Measurements from ENCODE around the gene SPOPL.
"Not testable (repeated sequence)": the region's sequence is repeated elsewhere in the genome, so short reads cannot be mapped to it uniquely, and the experiment has no call there.

DNA sequence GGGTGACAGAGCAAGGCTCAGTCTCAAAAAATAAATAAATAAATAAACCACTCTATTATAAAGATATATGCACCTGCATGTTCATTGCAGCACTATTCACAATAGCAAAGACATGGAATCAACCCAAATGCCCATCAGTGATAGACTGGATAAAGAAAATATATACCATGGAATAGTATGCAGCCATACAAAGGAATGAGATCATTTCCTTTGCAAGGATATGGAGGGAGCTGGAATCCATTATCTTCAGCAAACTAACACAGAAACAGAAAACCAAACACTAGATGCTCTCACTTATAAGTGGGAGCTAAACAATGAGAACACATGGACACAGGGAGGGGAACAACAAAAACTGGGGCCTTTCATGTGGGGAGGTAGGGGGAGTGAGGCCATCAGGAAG lies 18.8 kb upstream of the SPOPL start:
- TF ChIP-seq, protein P1, sequence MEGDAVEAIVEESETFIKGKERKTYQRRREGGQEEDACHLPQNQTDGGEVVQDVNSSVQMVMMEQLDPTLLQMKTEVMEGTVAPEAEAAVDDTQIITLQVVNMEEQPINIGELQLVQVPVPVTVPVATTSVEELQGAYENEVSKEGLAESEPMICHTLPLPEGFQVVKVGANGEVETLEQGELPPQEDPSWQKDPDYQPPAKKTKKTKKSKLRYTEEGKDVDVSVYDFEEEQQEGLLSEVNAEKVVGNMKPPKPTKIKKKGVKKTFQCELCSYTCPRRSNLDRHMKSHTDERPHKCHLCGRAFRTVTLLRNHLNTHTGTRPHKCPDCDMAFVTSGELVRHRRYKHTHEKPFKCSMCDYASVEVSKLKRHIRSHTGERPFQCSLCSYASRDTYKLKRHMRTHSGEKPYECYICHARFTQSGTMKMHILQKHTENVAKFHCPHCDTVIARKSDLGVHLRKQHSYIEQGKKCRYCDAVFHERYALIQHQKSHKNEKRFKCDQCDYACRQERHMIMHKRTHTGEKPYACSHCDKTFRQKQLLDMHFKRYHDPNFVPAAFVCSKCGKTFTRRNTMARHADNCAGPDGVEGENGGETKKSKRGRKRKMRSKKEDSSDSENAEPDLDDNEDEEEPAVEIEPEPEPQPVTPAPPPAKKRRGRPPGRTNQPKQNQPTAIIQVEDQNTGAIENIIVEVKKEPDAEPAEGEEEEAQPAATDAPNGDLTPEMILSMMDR (IDR thresholded peaks at IDR 0.05): not testable (repeated sequence)
- TF ChIP-seq EZH2 (IDR thresholded peaks at IDR 0.05; ENCODE audit: borderline replicate concordance, insufficient read depth, low read depth, low read length, poor library complexity, severe bottlenecking): not testable (repeated sequence)

Measured in B cell (primary cell).